ENCODE measurements around the gene MACROD2.

MACROD2 gene

GRCh38 chr20:15333170-15333569, 1337.9 kb downstream of the MACROD2 start:
- TF ChIP-seq, protein P1, sequence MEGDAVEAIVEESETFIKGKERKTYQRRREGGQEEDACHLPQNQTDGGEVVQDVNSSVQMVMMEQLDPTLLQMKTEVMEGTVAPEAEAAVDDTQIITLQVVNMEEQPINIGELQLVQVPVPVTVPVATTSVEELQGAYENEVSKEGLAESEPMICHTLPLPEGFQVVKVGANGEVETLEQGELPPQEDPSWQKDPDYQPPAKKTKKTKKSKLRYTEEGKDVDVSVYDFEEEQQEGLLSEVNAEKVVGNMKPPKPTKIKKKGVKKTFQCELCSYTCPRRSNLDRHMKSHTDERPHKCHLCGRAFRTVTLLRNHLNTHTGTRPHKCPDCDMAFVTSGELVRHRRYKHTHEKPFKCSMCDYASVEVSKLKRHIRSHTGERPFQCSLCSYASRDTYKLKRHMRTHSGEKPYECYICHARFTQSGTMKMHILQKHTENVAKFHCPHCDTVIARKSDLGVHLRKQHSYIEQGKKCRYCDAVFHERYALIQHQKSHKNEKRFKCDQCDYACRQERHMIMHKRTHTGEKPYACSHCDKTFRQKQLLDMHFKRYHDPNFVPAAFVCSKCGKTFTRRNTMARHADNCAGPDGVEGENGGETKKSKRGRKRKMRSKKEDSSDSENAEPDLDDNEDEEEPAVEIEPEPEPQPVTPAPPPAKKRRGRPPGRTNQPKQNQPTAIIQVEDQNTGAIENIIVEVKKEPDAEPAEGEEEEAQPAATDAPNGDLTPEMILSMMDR (conservative IDR thresholded peaks at IDR 0.05; ENCODE audit: low read depth, low read length): no peak
- DNase-seq (ENCODE audit: low read depth): no peak
- no peak overlapping the region for H3K4me3 ChIP-seq (ENCODE audit: low read depth, low read length)

GRCh38 chr20:15336011-15336410, 1340.7 kb downstream of the MACROD2 start:
- H3K4me3 ChIP-seq (ENCODE audit: low read depth, low read length): no peak overlapping the region
- TF ChIP-seq, protein P1 (conservative IDR thresholded peaks at IDR 0.05; ENCODE audit: low read depth, low read length): no peak
- no peak for DNase-seq (ENCODE audit: low read depth)

DNA sequence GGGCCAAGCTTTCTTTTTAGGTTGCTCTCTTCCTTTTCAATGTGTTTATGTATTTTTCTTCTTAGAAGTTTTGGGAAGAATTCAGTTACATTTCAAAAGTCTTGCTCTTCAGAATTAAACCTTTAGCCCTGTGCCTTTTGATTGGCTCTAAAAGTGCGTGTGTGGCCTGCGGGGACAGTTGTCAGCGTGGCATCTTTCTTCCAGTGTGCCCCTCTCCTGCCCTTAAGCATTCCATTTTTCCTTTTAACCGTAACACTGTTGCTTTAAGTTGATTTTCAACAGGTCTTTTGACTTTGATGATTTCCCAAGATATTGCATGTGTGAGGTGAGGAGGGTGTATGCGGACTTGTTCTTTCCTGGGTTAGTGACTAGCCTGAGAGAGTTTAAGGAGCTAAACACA, 1341.2 kb downstream of the MACROD2 start:
- DNase-seq (ENCODE audit: low read depth): no peak

GRCh38 chr20:15339264-15339663, 1343.9 kb downstream of the MACROD2 start:
- DNase-seq (ENCODE audit: low read depth): no peak
- no peak overlapping the region for H3K4me3 ChIP-seq (ENCODE audit: low read depth, low read length)
- TF ChIP-seq, protein P1 (conservative IDR thresholded peaks at IDR 0.05; ENCODE audit: low read depth, low read length): no peak

More for the DNA sequence above, 1341.2 kb downstream of the MACROD2 start:
- H3K4me3 ChIP-seq (ENCODE audit: low read depth, low read length): no peak overlapping the region
- TF ChIP-seq, protein P1 (conservative IDR thresholded peaks at IDR 0.05; ENCODE audit: low read depth, low read length): no peak

- no peak for DNase-seq (ENCODE audit: low read depth)
- TF ChIP-seq, protein P1 (conservative IDR thresholded peaks at IDR 0.05; ENCODE audit: low read depth, low read length): no peak
- H3K4me3 ChIP-seq (ENCODE audit: low read depth, low read length): no peak overlapping the region
These were observed 1347.7 kb downstream of the MACROD2 start for GRCh38 chr20:15342991-15343523.

GRCh38 chr20:15345287-15345686, 1350.0 kb downstream of the MACROD2 start:
- no peak for DNase-seq (ENCODE audit: low read depth)
- TF ChIP-seq, protein P1 (conservative IDR thresholded peaks at IDR 0.05; ENCODE audit: low read depth, low read length): no peak
- H3K4me3 ChIP-seq (ENCODE audit: low read depth, low read length): no peak overlapping the region

GRCh38 chr20:15346657-15347280, 1351.5 kb downstream of the MACROD2 start:
- DNase-seq (ENCODE audit: low read depth): no peak
- TF ChIP-seq, protein P1 (conservative IDR thresholded peaks at IDR 0.05; ENCODE audit: low read depth, low read length): no peak

More at GRCh38 chr20:15346657-15347280, 1351.5 kb downstream of the MACROD2 start:
- H3K4me3 ChIP-seq (ENCODE audit: low read depth, low read length): no peak overlapping the region
